ENCODE results near the gene HAUS5. TPM values are rescaled to one million over a fixed set of nuclear protein-coding genes. Genes with fewer than 3 reads are reported as not detected.

HAUS5 gene
- total RNA-seq, 1 donor from 2014 or later: 34.1 TPM

DNA sequence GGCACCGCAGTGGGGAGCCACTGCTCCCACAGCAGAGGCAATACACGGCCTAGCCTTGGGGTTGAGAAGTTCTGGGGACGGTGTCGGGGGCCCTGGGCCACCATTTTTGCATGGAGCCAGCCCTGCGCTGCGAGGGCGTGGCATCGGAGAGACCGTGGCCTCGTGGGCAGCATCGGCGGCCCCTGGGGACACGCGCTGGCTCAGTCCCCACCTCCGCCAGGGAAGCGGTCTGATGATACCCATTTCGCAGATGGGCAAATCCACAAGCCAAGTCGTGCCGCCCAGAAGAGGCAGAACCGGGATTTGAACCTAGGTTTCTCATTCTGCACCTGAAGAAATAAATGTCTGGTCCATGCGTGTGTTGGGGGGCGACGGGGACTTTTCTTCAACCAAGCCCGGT is 52.6 kb downstream of the HAUS5 start:
- no peak for DNase-seq (ENCODE audit: low spot score, unreplicated experiment)
- H3K4me3 Mint-ChIP-seq (ENCODE audit: low read depth): no peak overlapping the region
- H3K4me1 Mint-ChIP-seq (ENCODE audit: low read depth): peaks cover 3% of the 10 kb centered on the region
- TF ChIP-seq CTCF (IDR thresholded peaks at IDR 0.05; ENCODE audit: unreplicated experiment): no peak
- peaks cover 13% of the 10 kb centered on the region for H3K36me3 Mint-ChIP-seq (ENCODE audit: insufficient read depth)
- no peak overlapping the region for H3K27ac Mint-ChIP-seq
- H3K27me3 Mint-ChIP-seq: peaks cover 16% of the 10 kb centered on the region
- no peaks in the 10 kb centered on the region for H3K9me3 Mint-ChIP-seq (ENCODE audit: low read depth)

DNA sequence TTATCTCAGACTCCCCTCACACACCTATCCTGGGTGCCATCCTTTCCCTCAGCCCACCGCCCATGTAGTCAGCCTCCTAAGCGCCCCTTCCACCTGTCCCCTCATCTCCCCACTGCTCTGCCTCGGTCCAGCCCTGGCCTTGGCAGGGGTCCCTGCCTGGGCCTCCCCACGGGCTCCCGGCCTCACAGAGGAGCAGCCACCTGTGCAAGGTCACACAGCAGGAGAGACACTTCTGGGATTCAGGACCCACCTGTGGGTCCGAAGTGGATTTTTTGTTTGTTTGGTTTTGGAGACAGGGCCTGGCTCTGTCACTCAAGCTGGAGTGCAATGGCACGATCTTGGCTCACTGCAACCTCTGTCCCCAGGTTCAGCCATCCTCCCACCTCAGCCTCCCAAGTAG is 53.1 kb downstream of the HAUS5 start:
- no peak overlapping the region for H3K27ac Mint-ChIP-seq
- H3K36me3 Mint-ChIP-seq (ENCODE audit: insufficient read depth): peaks cover 13% of the 10 kb centered on the region
- H3K27me3 Mint-ChIP-seq: peaks cover 16% of the 10 kb centered on the region
- no peak overlapping the region for H3K4me3 Mint-ChIP-seq (ENCODE audit: low read depth)
- H3K4me1 Mint-ChIP-seq (ENCODE audit: low read depth): peaks cover 3% of the 10 kb centered on the region
- no peak for TF ChIP-seq CTCF (IDR thresholded peaks at IDR 0.05; ENCODE audit: unreplicated experiment)
- H3K9me3 Mint-ChIP-seq (ENCODE audit: low read depth): no peaks in the 10 kb centered on the region
- DNase-seq (ENCODE audit: low spot score, unreplicated experiment): no peak

DNA sequence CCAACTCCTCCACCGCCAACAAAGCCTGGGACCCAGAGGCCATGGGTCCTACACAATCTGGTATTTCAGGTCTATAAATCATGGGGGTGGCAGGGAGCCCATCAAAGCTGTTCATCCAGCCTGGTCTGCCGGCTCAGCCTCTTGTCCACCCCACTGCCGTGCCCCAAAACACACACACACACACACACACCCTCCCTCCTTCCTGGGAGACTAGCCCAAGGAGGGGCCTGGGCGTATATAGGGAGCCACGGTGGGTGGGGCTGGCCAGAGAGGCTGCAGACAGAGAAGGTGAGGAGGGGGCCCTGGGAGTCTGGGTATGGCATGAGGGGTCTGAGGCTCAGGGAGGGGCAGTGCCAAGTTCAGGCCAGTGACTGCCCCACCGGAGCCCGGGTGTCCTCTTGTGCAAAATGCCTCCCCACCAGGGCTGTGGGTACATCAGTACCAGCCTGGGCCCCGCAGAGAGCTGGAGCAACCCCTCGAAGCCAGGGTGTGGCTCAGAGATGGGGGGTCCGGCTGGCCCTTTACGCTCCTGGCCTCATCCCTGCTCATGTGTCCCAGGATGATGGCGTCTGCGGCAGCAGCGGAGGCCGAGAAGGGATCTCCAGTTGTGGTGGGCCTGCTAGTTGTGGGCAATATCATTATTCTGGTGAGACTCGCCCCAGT is 53.8 kb downstream of the HAUS5 start, which contains the start of gene UPK1A:
Gene UPK1A (plus strand): TSS at position 267 of the 663 bp plus-strand sequence. CDS start 296 bp downstream, at position 563.
- no peak within 1 kb of the TSS for H3K4me3 Mint-ChIP-seq (ENCODE audit: low read depth)
- no peak for DNase-seq (ENCODE audit: low spot score, unreplicated experiment)
- H3K27me3 Mint-ChIP-seq: peaks cover 21% of the 10 kb centered on the region
- no peak within 1 kb of the TSS for H3K27ac Mint-ChIP-seq
- peaks cover 3% of the 10 kb centered on the region for H3K4me1 Mint-ChIP-seq (ENCODE audit: low read depth)
- peaks cover 11% of the 10 kb centered on the region for H3K36me3 Mint-ChIP-seq (ENCODE audit: insufficient read depth)
- no peak for TF ChIP-seq CTCF (IDR thresholded peaks at IDR 0.05; ENCODE audit: unreplicated experiment)
- H3K9me3 Mint-ChIP-seq (ENCODE audit: low read depth): no peaks in the 10 kb centered on the region

DNA sequence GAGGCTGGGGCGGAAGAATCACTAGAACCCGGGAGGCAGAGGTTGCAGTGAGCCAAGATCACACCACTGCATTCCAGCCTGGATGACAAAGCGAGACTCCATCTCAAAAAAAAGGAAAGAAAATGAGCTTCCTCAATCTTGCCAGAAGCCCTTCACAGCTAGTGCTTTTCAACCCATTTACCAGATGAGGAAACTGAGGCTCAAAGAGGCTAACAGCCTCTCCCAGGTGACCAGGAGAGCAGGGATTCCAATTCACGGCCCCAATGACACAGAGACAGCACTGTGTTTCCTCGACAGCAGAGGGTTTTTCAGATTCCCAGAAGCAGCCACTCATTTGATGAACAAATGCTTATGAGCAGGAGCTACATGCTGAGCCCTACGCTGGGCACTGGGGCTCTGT is 57.0 kb downstream of the HAUS5 start:
- H3K9me3 Mint-ChIP-seq (ENCODE audit: low read depth): no peaks in the 10 kb centered on the region
- H3K27me3 Mint-ChIP-seq: peaks cover 43% of the 10 kb centered on the region
- no peak overlapping the region for H3K4me3 Mint-ChIP-seq (ENCODE audit: low read depth)
- DNase-seq (ENCODE audit: low spot score, unreplicated experiment): no peak
- H3K27ac Mint-ChIP-seq: no peak overlapping the region
- H3K36me3 Mint-ChIP-seq (ENCODE audit: insufficient read depth): no peaks in the 10 kb centered on the region
- no peak for TF ChIP-seq CTCF (IDR thresholded peaks at IDR 0.05; ENCODE audit: unreplicated experiment)
- H3K4me1 Mint-ChIP-seq (ENCODE audit: low read depth): peaks cover 4% of the 10 kb centered on the region

DNA sequence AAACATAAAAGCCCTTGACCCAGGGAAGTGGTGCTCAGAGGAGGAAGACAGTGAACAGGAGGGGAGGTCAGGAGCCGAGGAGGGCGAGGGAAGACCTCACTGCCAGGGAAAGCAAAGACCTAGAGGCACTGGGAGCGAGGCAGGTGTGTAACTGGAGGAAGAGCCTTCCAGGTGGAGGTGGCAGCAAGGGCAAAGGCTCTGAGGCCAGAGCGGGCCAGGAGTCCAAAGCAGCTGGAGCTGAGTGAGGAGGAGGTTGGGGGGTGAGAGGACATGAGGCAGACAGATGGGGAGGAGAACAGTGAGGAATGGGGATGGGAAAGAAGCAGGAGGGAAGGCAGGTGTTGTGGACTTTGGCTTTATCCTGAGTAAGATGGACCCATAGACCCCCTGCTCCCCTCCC is 57.4 kb downstream of the HAUS5 start:
- H3K27me3 Mint-ChIP-seq: peaks cover 44% of the 10 kb centered on the region
- no peak for DNase-seq (ENCODE audit: low spot score, unreplicated experiment)
- no peak overlapping the region for H3K4me3 Mint-ChIP-seq (ENCODE audit: low read depth)
- no peak overlapping the region for H3K27ac Mint-ChIP-seq
- peaks cover 4% of the 10 kb centered on the region for H3K4me1 Mint-ChIP-seq (ENCODE audit: low read depth)
- no peak for TF ChIP-seq CTCF (IDR thresholded peaks at IDR 0.05; ENCODE audit: unreplicated experiment)
- H3K9me3 Mint-ChIP-seq (ENCODE audit: low read depth): no peaks in the 10 kb centered on the region
- no peaks in the 10 kb centered on the region for H3K36me3 Mint-ChIP-seq (ENCODE audit: insufficient read depth)

Data from progenitor cell of endocrine pancreas (in vitro differentiated cells).